Activated CD4-positive, CD25-positive, alpha-beta regulatory T cell treated with anti-CD3 and anti-CD28 coated beads, Interleukin-2, amount 50 U/mL, for 72 hours (primary cell): ENCODE results near the gene SUCO.

ENCODE experiments used
- DNase-seq: peaks from one replicate; pipeline ENCODE4 v3.0.0; 2021

Gene SUCO

DNA sequence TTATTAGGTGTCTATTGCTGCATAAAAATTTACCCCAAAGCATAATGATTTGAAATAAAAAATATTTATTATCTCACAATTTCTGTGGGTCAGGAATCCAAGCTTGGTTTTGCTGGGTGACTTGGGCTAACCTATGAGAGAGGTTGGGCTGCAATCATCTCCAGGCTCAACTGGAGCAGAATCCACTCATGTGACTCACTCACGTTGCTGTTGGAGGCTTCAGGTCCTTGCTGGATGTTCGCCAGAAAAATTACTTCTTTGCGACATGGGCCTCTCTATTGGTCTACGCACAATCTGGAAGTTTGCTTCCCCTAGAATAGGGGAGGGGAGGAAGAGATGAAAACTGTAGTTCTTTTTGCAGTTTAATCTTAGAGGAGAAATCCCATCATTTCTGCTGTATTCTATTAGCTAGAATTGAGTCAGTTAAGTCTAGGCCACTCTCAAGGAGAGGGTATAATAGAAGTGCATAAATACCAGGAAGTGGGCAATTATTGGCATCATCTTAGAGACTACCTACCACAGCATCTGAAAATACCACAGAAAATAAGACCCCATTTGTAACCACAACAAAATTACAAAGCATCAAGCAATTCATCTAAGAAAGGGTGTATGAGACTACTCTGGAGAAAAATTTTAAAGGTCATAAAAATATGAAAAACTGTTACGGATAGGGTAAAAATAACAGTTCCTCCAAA lies 120.2 kb downstream of the SUCO start:
- no peak for DNase-seq

DNA sequence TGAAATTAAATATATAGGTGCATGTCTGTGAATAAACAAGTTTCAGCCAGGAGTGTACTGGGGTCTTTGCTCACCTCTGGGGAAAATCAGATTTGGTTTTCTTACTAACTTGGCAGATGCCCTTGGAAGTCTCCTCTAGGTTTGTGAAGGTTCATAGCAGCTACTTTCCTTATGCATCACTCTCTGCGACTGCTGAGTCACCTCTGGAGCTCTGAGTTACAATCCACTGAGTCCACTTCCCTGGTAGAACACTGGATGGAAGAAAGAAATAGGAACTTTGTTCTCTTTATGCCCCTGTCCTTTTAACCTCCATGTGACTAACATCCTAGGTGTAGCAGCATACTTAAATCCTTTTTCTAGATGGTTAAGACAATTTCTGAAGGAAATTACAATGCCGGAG lies 121.6 kb downstream of the SUCO start:
- no peak for DNase-seq

DNA sequence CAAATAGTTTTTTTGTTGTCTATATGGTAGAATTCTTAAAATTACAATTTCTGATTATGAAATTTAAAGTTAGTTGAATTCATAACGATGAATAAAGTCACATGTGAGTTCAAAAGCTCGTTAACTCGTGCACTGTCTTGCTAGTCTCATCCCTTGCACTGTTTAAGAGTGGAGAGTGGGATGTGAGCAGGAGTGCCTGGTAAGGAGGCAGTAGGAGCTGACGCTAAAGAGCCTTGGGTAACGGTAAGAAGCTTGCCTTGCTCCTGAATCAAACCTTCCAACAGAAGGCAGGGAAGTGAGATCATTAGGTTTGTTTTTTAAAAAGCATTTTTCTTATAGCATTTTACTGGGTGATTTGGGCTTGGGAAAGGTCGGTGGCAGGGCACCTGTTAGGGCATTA lies 123.6 kb downstream of the SUCO start:
- DNase-seq: no peak

DNA sequence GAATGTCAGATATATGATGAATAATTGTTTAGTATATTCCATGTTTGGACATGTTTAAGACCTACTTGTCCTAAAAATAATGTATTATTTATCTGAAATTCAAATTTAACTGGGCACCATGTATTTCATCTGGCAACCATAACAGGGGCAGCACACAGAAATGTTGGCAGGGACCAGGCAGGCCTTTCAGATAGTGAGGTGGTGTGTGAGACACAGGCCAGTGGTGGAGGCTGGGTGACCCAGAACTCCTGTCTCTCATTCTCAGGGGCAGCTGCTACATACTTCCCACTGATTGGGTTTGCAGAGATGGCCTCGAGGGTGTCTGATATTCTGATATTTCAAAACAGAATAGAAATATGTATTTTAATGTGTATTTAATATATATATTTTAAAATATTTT lies 124.6 kb downstream of the SUCO start:
- no peak for DNase-seq

DNA sequence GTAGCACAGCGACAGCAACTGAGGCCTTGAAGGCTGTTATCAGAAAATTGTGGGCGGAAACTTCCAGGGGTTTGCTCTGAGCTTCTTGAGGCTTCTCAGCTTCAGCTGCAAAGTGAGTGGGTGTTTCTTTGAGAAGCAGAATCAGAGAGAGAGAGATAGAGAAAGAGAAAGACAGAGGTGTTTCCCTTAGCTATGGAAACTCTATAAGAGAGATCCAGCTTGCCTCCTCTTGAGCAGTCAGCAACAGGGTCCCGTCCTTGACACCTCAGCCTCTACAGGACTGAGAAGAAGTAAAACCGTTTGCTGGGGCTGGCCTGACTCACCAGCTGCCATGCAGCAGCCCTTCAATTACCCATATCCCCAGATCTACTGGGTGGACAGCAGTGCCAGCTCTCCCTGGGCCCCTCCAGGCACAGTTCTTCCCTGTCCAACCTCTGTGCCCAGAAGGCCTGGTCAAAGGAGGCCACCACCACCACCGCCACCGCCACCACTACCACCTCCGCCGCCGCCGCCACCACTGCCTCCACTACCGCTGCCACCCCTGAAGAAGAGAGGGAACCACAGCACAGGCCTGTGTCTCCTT lies 126.0 kb downstream of the SUCO start, which contains the start of gene FASLG:
FASLG (plus strand) TSS at position 233 of the 583 bp plus-strand sequence; CDS start at position 332, 99 bp downstream.
- no peak for DNase-seq

DNA sequence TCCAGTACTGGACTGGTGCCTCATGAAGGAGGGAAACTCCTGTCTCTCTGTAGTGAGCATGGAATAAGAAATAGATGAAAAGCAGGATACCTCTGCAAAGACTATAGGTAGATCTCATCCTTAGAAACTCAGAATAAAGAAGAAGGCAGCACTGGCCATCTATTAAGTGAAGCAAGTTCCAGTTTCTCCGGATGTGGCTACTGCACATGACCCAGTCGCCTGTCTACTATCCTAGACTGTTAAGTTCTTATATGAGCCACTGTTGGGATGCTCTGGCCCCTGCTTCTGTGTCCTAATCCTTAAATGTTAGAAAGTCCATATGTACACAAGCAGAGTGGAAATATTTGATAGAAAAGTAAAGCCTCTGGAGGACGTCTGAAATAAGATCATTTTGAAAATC lies 128.2 kb downstream of the SUCO start:
- no peak for DNase-seq
